Astrocyte of the cerebellum (primary cell): ENCODE measurements around the gene PRMT2.

ENCODE experiments used
- DNase-seq: peaks from one replicate; pipeline ENCODE4 v3.0.0-alpha.2; 2011; ENCODE audit warnings: low read depth
- H3K4me3 ChIP-seq: 2 replicates; pipeline ENCODE4 v1.5.1; 2011; ENCODE audit warnings: mild to moderate bottlenecking, low read depth, low read length, moderate library complexity
- in situ Hi-C: cut with HindIII; loops from 2 replicates; pipeline ENCODE4 v1.10.0; 2017; ENCODE audit warnings: low sequenced_read_pairs
- TF ChIP-seq, protein P1 (sequence below): IDR thresholded peaks from 2 replicates; pipeline ENCODE4 v1.5.1; 2012; ENCODE audit warnings: low read length, low read depth, moderate library complexity, mild to moderate bottlenecking; ENCODE audit errors: missing control alignments

PRMT2 gene

GRCh38 chr21:46600305-46600704 is 35.2 kb upstream of the PRMT2 start:
- in situ Hi-C loops: no loop called here
- DNase-seq: no peak
- TF ChIP-seq, protein P1, sequence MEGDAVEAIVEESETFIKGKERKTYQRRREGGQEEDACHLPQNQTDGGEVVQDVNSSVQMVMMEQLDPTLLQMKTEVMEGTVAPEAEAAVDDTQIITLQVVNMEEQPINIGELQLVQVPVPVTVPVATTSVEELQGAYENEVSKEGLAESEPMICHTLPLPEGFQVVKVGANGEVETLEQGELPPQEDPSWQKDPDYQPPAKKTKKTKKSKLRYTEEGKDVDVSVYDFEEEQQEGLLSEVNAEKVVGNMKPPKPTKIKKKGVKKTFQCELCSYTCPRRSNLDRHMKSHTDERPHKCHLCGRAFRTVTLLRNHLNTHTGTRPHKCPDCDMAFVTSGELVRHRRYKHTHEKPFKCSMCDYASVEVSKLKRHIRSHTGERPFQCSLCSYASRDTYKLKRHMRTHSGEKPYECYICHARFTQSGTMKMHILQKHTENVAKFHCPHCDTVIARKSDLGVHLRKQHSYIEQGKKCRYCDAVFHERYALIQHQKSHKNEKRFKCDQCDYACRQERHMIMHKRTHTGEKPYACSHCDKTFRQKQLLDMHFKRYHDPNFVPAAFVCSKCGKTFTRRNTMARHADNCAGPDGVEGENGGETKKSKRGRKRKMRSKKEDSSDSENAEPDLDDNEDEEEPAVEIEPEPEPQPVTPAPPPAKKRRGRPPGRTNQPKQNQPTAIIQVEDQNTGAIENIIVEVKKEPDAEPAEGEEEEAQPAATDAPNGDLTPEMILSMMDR: no peak
- H3K4me3 ChIP-seq: no peak overlapping the region

GRCh38 chr21:46600978-46601377 is 34.5 kb upstream of the PRMT2 start:
- no peak overlapping the region for H3K4me3 ChIP-seq
- in situ Hi-C loops: no loop called here
- TF ChIP-seq, protein P1: no peak
- no peak for DNase-seq

DNA sequence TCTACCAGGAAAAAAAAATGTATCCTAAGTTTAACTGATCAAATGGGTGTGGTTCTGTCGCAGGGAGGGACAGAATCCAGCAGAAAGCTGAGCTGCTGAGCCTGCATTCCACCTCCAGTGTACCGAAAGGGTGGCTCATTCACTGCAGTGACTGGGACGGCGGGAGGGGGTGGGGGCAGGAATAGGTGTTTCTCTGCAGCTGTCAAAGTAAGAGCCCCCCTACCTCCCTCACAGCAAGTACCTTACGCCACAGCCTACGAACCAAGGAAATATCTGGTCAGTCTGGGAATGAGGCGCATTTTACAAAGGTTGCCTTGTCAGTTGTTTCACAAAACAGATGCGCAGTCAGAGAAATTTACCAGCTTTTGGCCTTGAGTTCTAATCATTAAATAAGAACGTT is 32.2 kb upstream of the PRMT2 start:
- TF ChIP-seq, protein P1: no peak
- in situ Hi-C loops: no loop called here
- no peak overlapping the region for H3K4me3 ChIP-seq
- no peak for DNase-seq

- TF ChIP-seq, protein P1: no peak
- no peak for DNase-seq
- in situ Hi-C loops: no loop called here
- no peak overlapping the region for H3K4me3 ChIP-seq
Measured at GRCh38 chr21:46604329-46604974, 31.0 kb upstream of the PRMT2 start.

- in situ Hi-C loops: no loop called here
- TF ChIP-seq, protein P1: no peak
- no peak within 1 kb of the TSS for H3K4me3 ChIP-seq
- no peak for DNase-seq
Measured at GRCh38 chr21:46604975-46605766, 30.3 kb upstream of the PRMT2 start, which contains the start of gene S100B. Gene S100B (minus strand): TSS chr21:46605082. CDS start chr21:46602415, 2,667 bp downstream.

GRCh38 chr21:46605767-46606426 is 29.6 kb upstream of the PRMT2 start:
- DNase-seq: no peak
- no peak overlapping the region for H3K4me3 ChIP-seq
- in situ Hi-C loops: no loop called here
- TF ChIP-seq, protein P1: no peak
